T-cell (primary cell): ENCODE data around the gene MYH13. TPM values are rescaled to one million over a fixed set of nuclear protein-coding genes. Genes with fewer than 3 reads are reported as not detected.

Source experiments
- ATAC-seq, 4 experiments: fragments of 200-7000 bp in 3 of 4; fragments of 150-1000 bp in 1 of 4; cut with Tn5 transposase; replicated peaks in 1 of 4; 1 replicate in 3 of 4; 2 replicates in 1 of 4; pipeline ENCODE4 v1.10.0; 2021; ENCODE audit warnings: moderate library complexity in 3 of 4, mild to moderate bottlenecking in 2 of 4, moderate number of reproducible peaks in 1 of 4
- CTCF ChIA-PET, 2 donors: fragments of 300-600 bp; sonication (Branson Sonifier 250); formaldehyde crosslinking; loops; one replicate each; lab custom pipeline; 2022; ENCODE audit warnings: antibody characterized with exemption in 2 of 2; lab: Charles Lee
- POLR2A ChIA-PET, 2 donors: fragments of 300-600 bp; sonication (Branson Sonifier 250); formaldehyde crosslinking; loops; one replicate each; lab custom pipeline; 2022; ENCODE audit warnings: antibody characterized with exemption in 2 of 2; lab: Charles Lee
- DNase-seq, 35 experiments: peaks; one replicate each; pipeline versions ENCODE4 v3.0.0 to v3.0.0-alpha.2; 2013 to 2023
- H3K27ac ChIP-seq: one replicate; pipeline ENCODE4 v1.5.1; 2013; ENCODE audit warnings: low read length
- H3K27me3 ChIP-seq, 2 experiments: replicated peaks in 1 of 2; 1 replicate in 1 of 2; 2 replicates in 1 of 2; pipeline versions ENCODE4 v1.6.1 to v1.7.0; 2013; ENCODE audit warnings: low read length in 1 of 2, mixed read lengths in 1 of 2; ENCODE audit not compliant: control insufficient read depth in 2 of 2, insufficient read depth in 2 of 2; ENCODE audit errors: extremely low read depth in 1 of 2
- H3K36me3 ChIP-seq, 2 donors: 1 replicate in 1 of 2; 2 replicates in 1 of 2; pipeline versions ENCODE4 v1.6.1 to v1.7.0; 2013; ENCODE audit warnings: low read length in 1 of 2; ENCODE audit not compliant: control insufficient read depth in 2 of 2, insufficient read depth in 1 of 2; ENCODE audit errors: extremely low read depth in 1 of 2
- H3K4me1 ChIP-seq, 2 experiments: 1 replicate in 1 of 2; 2 replicates in 1 of 2; pipeline versions ENCODE4 v1.6.1 to v1.7.0; 2013; ENCODE audit warnings: low read length in 2 of 2, mixed read lengths in 1 of 2; ENCODE audit not compliant: insufficient read depth in 2 of 2, control insufficient read depth in 1 of 2; ENCODE audit errors: extremely low read depth in 1 of 2
- H3K4me3 ChIP-seq, 2 donors: 1 replicate in 1 of 2; 2 replicates in 1 of 2; pipeline versions ENCODE4 v1.5.1 to v1.7.0; 2013; ENCODE audit warnings: mild to moderate bottlenecking in 2 of 2, low read length in 1 of 2, moderate library complexity in 1 of 2; ENCODE audit not compliant: control insufficient read depth in 1 of 2; ENCODE audit errors: extremely low read depth in 1 of 2
- H3K9me3 ChIP-seq: 2 replicates; pipeline ENCODE4 v1.7.0; 2013
- H3K27ac Mint-ChIP-seq, 2 donors: one replicate each; pipeline ENCODE4 v1.8.0; 2020 to 2021; ENCODE audit warnings: mild to moderate bottlenecking in 2 of 2, mixed read lengths in 2 of 2
- H3K27me3 Mint-ChIP-seq, 2 donors: one replicate each; pipeline ENCODE4 v1.8.0; 2021 to 2022; ENCODE audit warnings: mixed read lengths in 2 of 2
- H3K36me3 Mint-ChIP-seq: one replicate; pipeline ENCODE4 v1.8.0; 2021; ENCODE audit warnings: mixed read lengths
- H3K4me1 Mint-ChIP-seq, 3 donors: one replicate each; pipeline ENCODE4 v1.8.0; 2020 to 2022; ENCODE audit warnings: mixed read lengths in 3 of 3, mild to moderate bottlenecking in 1 of 3
- H3K4me3 Mint-ChIP-seq, 3 donors: one replicate each; pipeline ENCODE4 v1.8.0; 2020 to 2022; ENCODE audit warnings: mild to moderate bottlenecking in 3 of 3, mixed read lengths in 3 of 3, moderate library complexity in 3 of 3
- H3K9me3 Mint-ChIP-seq, 3 donors: one replicate each; pipeline ENCODE4 v1.8.0; 2020 to 2022; ENCODE audit warnings: mixed read lengths in 3 of 3
- WGBS: methylation state at CpG from one replicate; pipeline ENCODE4 v1.1.5; 2013; ENCODE audit warnings: missing lambda C conversion rate; ENCODE audit not compliant: insufficient coverage; 5-methylcytosine and 5-hydroxymethylcytosine counted together
- total RNA-seq, 35 experiments: library from RNA in 6 of 35; stranded (reverse) in 6 of 35; fragments of 120-200 nt in 1 of 35; gene quantifications; one replicate each; pipeline versions ENCODE4 v1.2.1 to v1.2.4 and lab custom pipeline; 2013 to 2026

The MYH13 gene
- total RNA-seq, 5 donors from 2014 or later (not counting 1 experiment from before 2014, with no cell fraction given): not detected

DNA sequence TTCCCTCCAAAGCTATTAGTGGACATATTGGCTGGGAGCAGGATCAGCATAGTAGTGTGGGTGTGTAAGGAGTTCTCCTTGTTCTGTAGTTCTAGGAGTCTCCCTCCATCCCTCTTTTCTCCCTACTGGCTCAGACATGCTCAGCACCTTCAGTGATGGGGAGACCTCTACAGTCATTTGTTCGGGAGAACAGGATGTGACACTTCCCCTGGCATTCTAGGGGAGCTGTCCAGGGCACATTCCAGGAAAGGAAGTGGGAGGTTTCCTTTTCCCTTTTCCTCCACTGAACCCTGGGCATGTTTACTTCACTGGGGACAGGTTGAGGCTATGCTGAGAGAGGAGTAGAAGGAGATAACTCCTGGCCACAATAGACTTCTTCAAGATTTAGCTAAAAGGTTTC is 86.5 kb downstream of the MYH13 start:
- H3K27ac ChIP-seq: no peak overlapping the region
- H3K27me3 ChIP-seq: peaks cover 2 to 6% of the 10 kb centered on the region in 2 experiments
- DNase-seq: no peak
- POLR2A ChIA-PET: no interaction called here
- Mint-ChIP-seq H3K4me3 (no peak overlapping the region), H3K27me3 (peaks cover 22 to 28% of the 10 kb centered on the region in 2 donors), H3K27ac (no peak overlapping the region), H3K4me1 (no peaks in the 10 kb centered on the region), H3K9me3 (no peaks in the 10 kb centered on the region), H3K36me3 (no peaks in the 10 kb centered on the region)
- ATAC-seq: no peak
- H3K36me3 ChIP-seq: no peaks in the 10 kb centered on the region
- CTCF ChIA-PET: no interaction called here
- H3K9me3 ChIP-seq: no peaks in the 10 kb centered on the region
- H3K4me1 ChIP-seq: no peaks in the 10 kb centered on the region
- WGBS: 0% methylated on average over 1 of the region's 1 CpG
- no peak overlapping the region for H3K4me3 ChIP-seq

- Histone ChIP-seq H3K27ac (no peak overlapping the region), H3K4me3 (no peak overlapping the region), H3K36me3 (no peaks in the 10 kb centered on the region), H3K4me1 (no peaks in the 10 kb centered on the region), H3K9me3 (no peaks in the 10 kb centered on the region), H3K27me3 (peaks cover 2 to 6% of the 10 kb centered on the region in 2 experiments)
- DNase-seq (no peak), ATAC-seq (no peak)
- no peaks in the 10 kb centered on the region for H3K36me3 Mint-ChIP-seq
- H3K27me3 Mint-ChIP-seq: peaks cover 22 to 28% of the 10 kb centered on the region in 2 donors
- H3K27ac Mint-ChIP-seq: no peak overlapping the region
- ChIA-PET CTCF (no interaction called here), POLR2A (no interaction called here)
- H3K9me3 Mint-ChIP-seq: no peaks in the 10 kb centered on the region
- no peaks in the 10 kb centered on the region for H3K4me1 Mint-ChIP-seq
- no peak overlapping the region for H3K4me3 Mint-ChIP-seq
- no CpG with 5 or more reads among the region's 8 CpGs for WGBS
These were observed 86.9 kb downstream of the MYH13 start for GRCh38 chr17:10285896-10286295.

GRCh38 chr17:10280068-10280467 is 92.7 kb downstream of the MYH13 start:
- H3K9me3 ChIP-seq: no peaks in the 10 kb centered on the region
- peaks cover 0 to 6% of the 10 kb centered on the region in 2 experiments for H3K27me3 ChIP-seq
- H3K9me3 Mint-ChIP-seq: no peaks in the 10 kb centered on the region
- ChIA-PET POLR2A (no interaction called here), CTCF (no interaction called here)
- H3K4me3 Mint-ChIP-seq: no peak overlapping the region
- no peaks in the 10 kb centered on the region for H3K36me3 ChIP-seq
- no peak overlapping the region for H3K27ac ChIP-seq
- H3K4me3 ChIP-seq: no peak overlapping the region
- peaks cover 0 to 9% (median 2%) of the 10 kb centered on the region in 3 donors for H3K4me1 Mint-ChIP-seq
- no CpG with 5 or more reads among the region's 1 CpG for WGBS
- ATAC-seq (no peak), DNase-seq (no peak)
- no peak overlapping the region for H3K27ac Mint-ChIP-seq
- H3K27me3 Mint-ChIP-seq: peaks cover 2 to 8% of the 10 kb centered on the region in 2 donors
- no peaks in the 10 kb centered on the region for H3K4me1 ChIP-seq
- H3K36me3 Mint-ChIP-seq: no peaks in the 10 kb centered on the region

DNA sequence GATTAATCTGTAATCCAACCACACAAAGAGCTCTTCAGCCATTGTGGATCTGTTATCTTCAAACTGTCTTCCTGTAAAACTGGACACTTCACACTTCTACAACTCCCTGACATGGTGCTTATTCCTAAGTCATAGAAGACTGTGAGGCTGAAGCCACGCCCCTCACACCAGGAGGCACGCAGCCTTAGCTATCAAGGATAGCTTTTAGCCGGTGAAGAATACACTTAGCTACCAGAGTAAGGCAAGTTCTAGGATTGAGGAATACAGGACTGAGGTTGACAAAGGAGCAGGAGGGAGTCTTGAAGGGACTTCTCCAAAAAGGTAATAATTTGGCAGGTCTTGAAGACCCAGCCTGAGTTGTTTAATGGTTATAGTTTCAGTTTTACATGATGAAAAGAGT is 94.6 kb downstream of the MYH13 start:
- H3K4me1 ChIP-seq: no peaks in the 10 kb centered on the region
- H3K36me3 ChIP-seq: no peaks in the 10 kb centered on the region
- no peak overlapping the region for H3K27ac ChIP-seq
- ATAC-seq (no peak), DNase-seq (no peak)
- CTCF ChIA-PET: interaction anchor here in 1 of 2 donors (0.5 kb wide), 1 partner anchor 202 kb away, joined by 3 read pairs; no protein-coding TSS in a partner anchor
- no CpG with 5 or more reads among the region's 3 CpGs for WGBS
- H3K27me3 Mint-ChIP-seq: peaks cover 4 to 17% of the 10 kb centered on the region in 2 donors
- peaks cover 0 to 6% of the 10 kb centered on the region in 2 experiments for H3K27me3 ChIP-seq
- no peaks in the 10 kb centered on the region for H3K9me3 ChIP-seq
- no peaks in the 10 kb centered on the region for H3K36me3 Mint-ChIP-seq
- no peak overlapping the region for H3K4me3 Mint-ChIP-seq
- POLR2A ChIA-PET: interaction anchor here in 1 of 2 donors (0.7 kb wide), 1 partner anchor 23 kb away, joined by 5 read pairs; no protein-coding TSS in a partner anchor
- no peak overlapping the region for H3K27ac Mint-ChIP-seq
- peaks cover 0 to 14% (median 2%) of the 10 kb centered on the region in 3 donors for H3K4me1 Mint-ChIP-seq
- no peaks in the 10 kb centered on the region for H3K9me3 Mint-ChIP-seq
- H3K4me3 ChIP-seq: no peak overlapping the region

DNA sequence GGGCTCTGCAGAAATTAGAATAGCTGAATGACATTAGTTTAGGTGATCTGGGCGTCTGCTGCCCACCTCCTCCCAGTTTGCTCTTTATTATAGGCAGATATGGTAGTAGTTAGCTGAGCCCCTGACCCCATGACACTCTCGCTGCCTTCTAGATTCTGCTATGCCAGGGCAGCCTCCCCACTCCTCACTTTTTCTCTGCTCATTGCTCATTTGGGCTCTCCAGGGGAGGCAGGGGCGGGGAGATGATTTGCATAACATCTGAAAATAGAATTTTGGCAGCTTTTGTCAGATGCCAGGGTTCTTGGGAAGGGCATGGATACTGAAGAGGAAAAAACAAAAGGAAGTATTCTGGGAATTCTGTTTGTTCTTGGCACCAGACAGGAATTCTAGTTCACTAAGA is 96.4 kb downstream of the MYH13 start:
- peaks cover 7 to 18% of the 10 kb centered on the region in 2 donors for H3K27me3 Mint-ChIP-seq
- no peaks in the 10 kb centered on the region for H3K9me3 Mint-ChIP-seq
- ChIA-PET CTCF (no interaction called here), POLR2A (no interaction called here)
- H3K27me3 ChIP-seq: peaks cover 0 to 6% of the 10 kb centered on the region in 2 experiments
- H3K4me3 ChIP-seq: no peak overlapping the region
- no peak overlapping the region for H3K27ac Mint-ChIP-seq
- H3K9me3 ChIP-seq: no peaks in the 10 kb centered on the region
- H3K27ac ChIP-seq: no peak overlapping the region
- ATAC-seq (no peak), DNase-seq (no peak)
- 67% methylated on average over 1 of the region's 3 CpGs for WGBS
- no peak overlapping the region for H3K4me3 Mint-ChIP-seq
- H3K36me3 ChIP-seq: no peaks in the 10 kb centered on the region
- peaks cover 0 to 14% (median 2%) of the 10 kb centered on the region in 3 donors for H3K4me1 Mint-ChIP-seq
- no peaks in the 10 kb centered on the region for H3K4me1 ChIP-seq
- no peaks in the 10 kb centered on the region for H3K36me3 Mint-ChIP-seq

- H3K27ac ChIP-seq: no peak overlapping the region
- no peak for DNase-seq
These were observed 97.4 kb downstream of the MYH13 start for GRCh38 chr17:10275418-10275817.

More at GRCh38 chr17:10275418-10275817, 97.4 kb downstream of the MYH13 start:
- POLR2A ChIA-PET: no interaction called here
- Histone ChIP-seq H3K36me3 (no peaks in the 10 kb centered on the region), H3K27me3 (peaks cover 0 to 6% of the 10 kb centered on the region in 2 experiments), H3K4me1 (no peaks in the 10 kb centered on the region), H3K4me3 (no peak overlapping the region), H3K9me3 (no peaks in the 10 kb centered on the region)
- 86% methylated on average over 5 of the region's 8 CpGs for WGBS
- H3K27me3 Mint-ChIP-seq: peaks cover 7 to 18% of the 10 kb centered on the region in 2 donors
- H3K9me3 Mint-ChIP-seq: no peaks in the 10 kb centered on the region
- peaks cover 0 to 14% (median 2%) of the 10 kb centered on the region in 3 donors for H3K4me1 Mint-ChIP-seq
- H3K27ac Mint-ChIP-seq: no peak overlapping the region
- CTCF ChIA-PET: no interaction called here
- ATAC-seq: no peak
- no peak overlapping the region for H3K4me3 Mint-ChIP-seq
- H3K36me3 Mint-ChIP-seq: no peaks in the 10 kb centered on the region
